ENCODE results near the gene NOS1AP.

DNA sequence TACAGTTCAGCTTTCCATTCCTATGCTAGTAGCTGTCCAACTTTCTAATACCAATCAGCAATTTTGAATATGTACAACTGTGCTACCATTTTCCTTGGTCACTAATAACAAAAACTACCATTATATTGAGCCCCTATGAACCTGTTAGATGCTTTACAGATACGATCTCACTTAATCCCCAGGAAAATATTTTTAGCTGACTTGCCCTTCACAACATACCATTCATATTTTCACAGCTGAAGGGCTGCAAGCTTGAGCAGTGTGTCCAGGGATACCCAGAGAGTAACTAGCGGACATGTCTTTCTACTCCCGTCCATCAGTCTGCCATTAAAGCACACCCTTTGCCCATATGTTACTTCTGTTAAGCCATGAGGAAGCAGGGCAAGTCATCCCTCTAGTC lies 166.7 kb downstream of the NOS1AP start:
- TF ChIP-seq, protein P1, sequence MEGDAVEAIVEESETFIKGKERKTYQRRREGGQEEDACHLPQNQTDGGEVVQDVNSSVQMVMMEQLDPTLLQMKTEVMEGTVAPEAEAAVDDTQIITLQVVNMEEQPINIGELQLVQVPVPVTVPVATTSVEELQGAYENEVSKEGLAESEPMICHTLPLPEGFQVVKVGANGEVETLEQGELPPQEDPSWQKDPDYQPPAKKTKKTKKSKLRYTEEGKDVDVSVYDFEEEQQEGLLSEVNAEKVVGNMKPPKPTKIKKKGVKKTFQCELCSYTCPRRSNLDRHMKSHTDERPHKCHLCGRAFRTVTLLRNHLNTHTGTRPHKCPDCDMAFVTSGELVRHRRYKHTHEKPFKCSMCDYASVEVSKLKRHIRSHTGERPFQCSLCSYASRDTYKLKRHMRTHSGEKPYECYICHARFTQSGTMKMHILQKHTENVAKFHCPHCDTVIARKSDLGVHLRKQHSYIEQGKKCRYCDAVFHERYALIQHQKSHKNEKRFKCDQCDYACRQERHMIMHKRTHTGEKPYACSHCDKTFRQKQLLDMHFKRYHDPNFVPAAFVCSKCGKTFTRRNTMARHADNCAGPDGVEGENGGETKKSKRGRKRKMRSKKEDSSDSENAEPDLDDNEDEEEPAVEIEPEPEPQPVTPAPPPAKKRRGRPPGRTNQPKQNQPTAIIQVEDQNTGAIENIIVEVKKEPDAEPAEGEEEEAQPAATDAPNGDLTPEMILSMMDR (IDR thresholded peaks at IDR 0.05), result no peak
- TF ChIP-seq POLR2A (IDR thresholded peaks at IDR 0.05; ENCODE audit: low read depth), result no peak
- no peak for TF ChIP-seq EP300 (IDR thresholded peaks at IDR 0.05)
- no peak for TF ChIP-seq POLR2AphosphoS5 (IDR thresholded peaks at IDR 0.05)

All from esophagus muscularis mucosa (tissue), 4 donors.